ENCODE data around the gene PPP1R2. TPM values are rescaled to one million over a fixed set of nuclear protein-coding genes. Genes with fewer than 3 reads are reported as not detected.

The PPP1R2 gene
- total RNA-seq, 1 experiment from 2014 or later: 38.3 TPM

DNA sequence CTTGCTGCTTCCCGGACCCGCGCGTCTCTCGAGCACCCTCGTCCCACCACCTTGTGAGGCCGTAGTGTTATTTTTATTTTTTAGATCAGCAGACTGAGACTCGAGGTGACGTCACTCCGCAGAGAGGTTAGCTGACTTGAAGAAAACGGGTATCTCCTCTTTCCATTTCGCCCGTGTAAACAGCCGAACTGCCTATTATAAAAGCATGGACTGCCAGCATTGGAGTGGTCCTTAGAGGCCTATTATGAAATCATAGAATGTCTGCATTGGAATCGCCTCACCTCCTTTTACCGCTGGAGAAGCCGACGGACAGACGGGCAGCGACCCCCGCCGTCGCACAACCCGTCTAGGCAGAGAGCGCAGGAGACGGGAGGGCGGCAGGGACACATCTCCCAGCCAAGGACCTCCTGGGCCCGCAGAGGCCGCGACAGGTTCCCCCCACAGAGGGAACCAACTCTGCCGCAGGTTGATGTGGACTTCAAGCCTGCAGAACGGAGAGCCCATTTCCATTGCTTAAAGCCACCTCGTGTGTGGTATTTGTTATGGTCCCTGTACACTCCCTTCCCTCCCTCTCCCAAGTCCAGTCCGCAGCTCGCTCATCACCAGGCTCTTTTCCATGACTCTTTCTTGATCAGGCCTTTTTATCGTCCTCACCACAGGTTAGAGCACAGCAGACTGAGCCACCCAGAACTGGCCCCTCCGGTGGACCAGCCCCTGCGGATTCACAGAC lies 540 bp upstream of the PPP1R2 start:
- Histone ChIP-seq H4K8ac (replicated peaks; ENCODE audit: insufficient read length, low read depth, low read length) (no peak overlapping the region), H3T11ph (ENCODE audit: low read length) (no peak overlapping the region), H3K18ac (ENCODE audit: insufficient read length, low read depth, low read length) (no peak overlapping the region), H3K27me3 (ENCODE audit: insufficient read depth, low read length) (no peaks in the 10 kb centered on the region; the same call in 1 of the 2 replicates), H4K20me1 (ENCODE audit: control insufficient read depth, insufficient read depth, insufficient read length) (no peaks in the 10 kb centered on the region), H3K79me2 (ENCODE audit: insufficient read depth, low read length) (peaks cover 8% of the 10 kb centered on the region; the same call in 1 of the 2 replicates), H4K5ac (ENCODE audit: insufficient read length, low read depth, low read length) (no peak overlapping the region), H2AFZ (ENCODE audit: low read length) (no peak overlapping the region), H2BK20ac (ENCODE audit: low read depth, low read length, poor library complexity, severe bottlenecking) (no peak overlapping the region), H3K4me2 (ENCODE audit: insufficient read depth, insufficient read length, low read length) (peak overlapping the region; percentile 64), H3K79me1 (ENCODE audit: insufficient read depth, low read depth, low read length, poor library complexity, severe bottlenecking) (no peaks in the 10 kb centered on the region), H4K91ac (ENCODE audit: insufficient read length, low read depth, low read length) (no peak overlapping the region), H2BK12ac (ENCODE audit: insufficient read length, low read depth, low read length) (no peak overlapping the region), H3K23me2 (ENCODE audit: insufficient read length, low read depth, low read length, poor library complexity, severe bottlenecking) (peaks cover 9% of the 10 kb centered on the region), H3K9ac (ENCODE audit: extremely low read depth, insufficient read length, low read length) (peak overlapping the region; percentile 5), H3K4me1 (ENCODE audit: insufficient read depth, low read length) (peaks cover 9% of the 10 kb centered on the region; the same call in 1 of the 2 replicates), H2AK5ac (ENCODE audit: insufficient read length, low read length) (no peak overlapping the region), H3K23ac (ENCODE audit: insufficient read length, low read depth, low read length) (no peak overlapping the region), H3K56ac (ENCODE audit: insufficient read length, low read depth, low read length) (no peak overlapping the region), H3K9me3 (ENCODE audit: control insufficient read depth, low read depth, low read length) (no peaks in the 10 kb centered on the region), H3K27ac (ENCODE audit: insufficient read length, low read depth, low read length) (no peak overlapping the region), H2BK15ac (ENCODE audit: low read depth, low read length) (no peak overlapping the region), H3K4ac (ENCODE audit: low read depth, low read length) (no peak overlapping the region), H2BK5ac (ENCODE audit: insufficient read length, low read length) (no peak overlapping the region), H2BK120ac (ENCODE audit: low read depth, low read length, poor library complexity, severe bottlenecking) (no peak overlapping the region), H3K14ac (ENCODE audit: insufficient read depth, low read length) (no peak overlapping the region)
- Mint-ChIP-seq H3K4me3 (peak overlapping the region; percentile 80 to 88), H3K36me3 (ENCODE audit: insufficient read depth in 1 of 3, low read depth in 3 of 3) (no peaks in the 10 kb centered on the region), H3K4me1 (peaks cover 36 to 48% of the 10 kb centered on the region in 2 experiments), H3K27me3 (ENCODE audit: low read depth) (peaks cover 35% of the 10 kb centered on the region), H3K9me3 (no peaks in the 10 kb centered on the region), H3K27ac (no peak overlapping the region)
- WGBS (ENCODE audit: extremely low coverage, insufficient read length, low lambda C conversion rate): no CpG with 5 or more reads among the region's 38 CpGs
- DNase-seq: peak; percentile 60
- TF ChIP-seq, protein P1, sequence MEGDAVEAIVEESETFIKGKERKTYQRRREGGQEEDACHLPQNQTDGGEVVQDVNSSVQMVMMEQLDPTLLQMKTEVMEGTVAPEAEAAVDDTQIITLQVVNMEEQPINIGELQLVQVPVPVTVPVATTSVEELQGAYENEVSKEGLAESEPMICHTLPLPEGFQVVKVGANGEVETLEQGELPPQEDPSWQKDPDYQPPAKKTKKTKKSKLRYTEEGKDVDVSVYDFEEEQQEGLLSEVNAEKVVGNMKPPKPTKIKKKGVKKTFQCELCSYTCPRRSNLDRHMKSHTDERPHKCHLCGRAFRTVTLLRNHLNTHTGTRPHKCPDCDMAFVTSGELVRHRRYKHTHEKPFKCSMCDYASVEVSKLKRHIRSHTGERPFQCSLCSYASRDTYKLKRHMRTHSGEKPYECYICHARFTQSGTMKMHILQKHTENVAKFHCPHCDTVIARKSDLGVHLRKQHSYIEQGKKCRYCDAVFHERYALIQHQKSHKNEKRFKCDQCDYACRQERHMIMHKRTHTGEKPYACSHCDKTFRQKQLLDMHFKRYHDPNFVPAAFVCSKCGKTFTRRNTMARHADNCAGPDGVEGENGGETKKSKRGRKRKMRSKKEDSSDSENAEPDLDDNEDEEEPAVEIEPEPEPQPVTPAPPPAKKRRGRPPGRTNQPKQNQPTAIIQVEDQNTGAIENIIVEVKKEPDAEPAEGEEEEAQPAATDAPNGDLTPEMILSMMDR (conservative IDR thresholded peaks at IDR 0.05): no peak
